Liver (tissue), 9 donors: ENCODE results near the gene PLA2G4E. TPM values are rescaled to one million over a fixed set of nuclear protein-coding genes. Genes with fewer than 3 reads are reported as not detected.

Experiments
- DNase-seq: peaks from one replicate; pipeline ENCODE4 v3.0.0-alpha.2; 2017; ENCODE audit warnings: low spot score
- H3K27ac ChIP-seq, 2 donors: one replicate each; pipeline ENCODE4 v1.7.0; 2013; ENCODE audit warnings: inconsistent platforms in 2 of 2, low read length in 2 of 2, control low read depth in 1 of 2, low read depth in 1 of 2, mild to moderate bottlenecking in 1 of 2
- H3K27me3 ChIP-seq, 4 donors: one replicate each; pipeline versions ENCODE4 v1.6.1 to v1.7.0; 2013; ENCODE audit warnings: low read length in 3 of 4, inconsistent platforms in 1 of 4, mild to moderate bottlenecking in 1 of 4, moderate library complexity in 1 of 4; ENCODE audit not compliant: control insufficient read depth in 4 of 4, insufficient read depth in 4 of 4
- H3K36me3 ChIP-seq, 4 donors: one replicate each; pipeline versions ENCODE4 v1.6.1 to v1.7.0; 2013; ENCODE audit warnings: low read length in 3 of 4, mild to moderate bottlenecking in 3 of 4, low read depth in 1 of 4, moderate library complexity in 1 of 4; ENCODE audit not compliant: control insufficient read depth in 4 of 4, insufficient read depth in 3 of 4
- H3K4me1 ChIP-seq, 4 donors: one replicate each; pipeline versions ENCODE4 v1.6.1 to v1.7.0; 2013; ENCODE audit warnings: low read length in 3 of 4, mild to moderate bottlenecking in 3 of 4, moderate library complexity in 1 of 4; ENCODE audit not compliant: control insufficient read depth in 4 of 4, insufficient read depth in 4 of 4
- H3K4me3 ChIP-seq, 3 donors: one replicate each; pipeline versions ENCODE4 v1.6.1 to v1.7.0; 2013; ENCODE audit warnings: low read length in 3 of 3, control low read depth in 1 of 3, low read depth in 1 of 3, mild to moderate bottlenecking in 1 of 3
- H3K9ac ChIP-seq, 2 donors: one replicate each; pipeline ENCODE4 v1.7.0; 2013; ENCODE audit warnings: low read length in 2 of 2, mild to moderate bottlenecking in 2 of 2, moderate library complexity in 2 of 2, control low read depth in 1 of 2, low read depth in 1 of 2
- H3K9me3 ChIP-seq, 4 donors: one replicate each; pipeline versions ENCODE4 v1.6.1 to v1.7.0; 2013; ENCODE audit warnings: low read length in 3 of 4; ENCODE audit not compliant: control insufficient read depth in 4 of 4
- FOXA2 ChIP-seq: IDR thresholded peaks from 2 replicates; pipeline ENCODE4 v1.6.1; 2016; ENCODE audit warnings: antibody characterized with exemption
- GABPA ChIP-seq, 2 donors: IDR thresholded peaks in 1 of 2; conservative IDR thresholded peaks in 1 of 2; 2 replicates each; pipeline ENCODE4 v1.6.1; 2016; ENCODE audit warnings: antibody characterized with exemption in 2 of 2, mild to moderate bottlenecking in 1 of 2, moderate library complexity in 1 of 2
- HNF4A ChIP-seq, 2 donors: conservative IDR thresholded peaks; 2 replicates each; pipeline ENCODE4 v1.6.1; 2016; ENCODE audit warnings: antibody characterized with exemption in 2 of 2, mild to moderate bottlenecking in 2 of 2
- HNF4G ChIP-seq: IDR thresholded peaks from 2 replicates; pipeline ENCODE4 v1.6.1; 2016; ENCODE audit warnings: antibody characterized with exemption
- TAF1 ChIP-seq: conservative IDR thresholded peaks from 2 replicates; pipeline ENCODE4 v1.6.1; 2016; ENCODE audit warnings: antibody characterized with exemption, mild to moderate bottlenecking
- YY1 ChIP-seq: IDR thresholded peaks from 2 replicates; pipeline ENCODE4 v1.6.1; 2016; ENCODE audit warnings: antibody characterized with exemption, mild to moderate bottlenecking
- WGBS: extraction: QIAGEN DNeasy Blood & Tissue Kit; methylation state at CpG from one replicate; pipeline ENCODE4 v1.1.7; 2013; 5-methylcytosine and 5-hydroxymethylcytosine counted together
- polyA plus RNA-seq, 2 donors: library from polyadenylated mRNA; stranded (reverse) in 1 of 2; unstranded in 1 of 2; fragments of 200-250 nt in 1 of 2; fragments of >200 nt in 1 of 2; fragmentation: Nextera tagmentation in 1 of 2; extraction: Ambion mirVana in 1 of 2; gene quantifications; one replicate each; pipeline versions ENCODE4 v1.2.1 to v1.2.3, GENCODE V29; 2013 to 2015
- total RNA-seq, 2 donors: library from RNA; depleted of rRNA; stranded (reverse); fragments of >200 nt; gene quantifications; one replicate each; pipeline ENCODE4 v1.2.3, GENCODE V29; 2014
- TF ChIP-seq, protein P1 (sequence below): IDR thresholded peaks from 2 replicates; pipeline ENCODE4 v1.6.1; 2016; ENCODE audit warnings: antibody characterized with exemption
- TF ChIP-seq, protein P2 (sequence below): fragments of 150-350 bp; IDR thresholded peaks from 2 replicates; pipeline ENCODE4 v1.5.1; 2017; ENCODE audit warnings: improper control_type of control experiment, low read depth, low read length; ENCODE audit not compliant: missing input control
- TF ChIP-seq, protein P3 (sequence below): IDR thresholded peaks from 2 replicates; pipeline ENCODE4 v1.6.1; 2016; ENCODE audit warnings: antibody characterized with exemption
- donor health status: healthy.
- donor health status: healthy.
- donor health status: healthy.
- donor health status: healthy.
- donor health status: healthy.

PLA2G4E gene
- total and polyA plus RNA-seq, 4 donors, result not detected

DNA sequence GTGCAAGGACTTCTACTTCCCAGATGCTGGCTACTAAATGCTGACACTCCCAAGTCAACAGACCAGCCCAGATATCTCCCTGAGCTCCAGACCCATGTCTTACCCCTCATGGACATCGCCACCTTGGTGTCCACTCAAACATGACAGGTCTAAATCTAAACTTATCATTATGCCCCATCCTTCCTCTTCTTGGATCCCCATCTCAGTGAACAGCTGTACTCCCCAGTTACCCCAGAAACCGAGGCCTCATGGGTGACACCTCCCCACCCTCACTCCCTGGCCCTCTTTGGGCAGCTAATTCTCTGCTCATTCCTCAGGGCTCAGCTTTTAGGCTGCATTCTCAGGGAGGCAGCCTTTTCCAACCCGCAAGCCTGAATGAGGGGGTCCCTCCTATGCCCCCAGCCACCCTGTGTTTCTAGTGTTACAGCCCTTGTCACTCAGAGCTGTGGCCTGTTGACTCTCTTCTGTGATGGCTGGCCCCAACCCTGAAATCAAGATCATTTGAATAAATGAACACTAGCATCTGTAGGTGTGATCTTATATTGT lies 53.8 kb downstream of the PLA2G4E start:
- Histone ChIP-seq H3K9ac (no peak overlapping the region), H3K4me1 (peaks cover 6 to 33% (median 12%) of the 10 kb centered on the region in 4 donors), H3K4me3 (no peak overlapping the region), H3K36me3 (no peaks in the 10 kb centered on the region), H3K27me3 (no peaks in the 10 kb centered on the region), H3K9me3 (no peaks in the 10 kb centered on the region), H3K27ac (no peak overlapping the region)
- 93% methylated on average over 3 of the region's 3 CpGs for WGBS
- TF ChIP-seq TAF1 (no peak), HNF4G (no peak)
- TF ChIP-seq, protein P1, sequence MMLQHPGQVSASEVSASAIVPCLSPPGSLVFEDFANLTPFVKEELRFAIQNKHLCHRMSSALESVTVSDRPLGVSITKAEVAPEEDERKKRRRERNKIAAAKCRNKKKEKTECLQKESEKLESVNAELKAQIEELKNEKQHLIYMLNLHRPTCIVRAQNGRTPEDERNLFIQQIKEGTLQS, result no peak
- TF ChIP-seq, protein P2, sequence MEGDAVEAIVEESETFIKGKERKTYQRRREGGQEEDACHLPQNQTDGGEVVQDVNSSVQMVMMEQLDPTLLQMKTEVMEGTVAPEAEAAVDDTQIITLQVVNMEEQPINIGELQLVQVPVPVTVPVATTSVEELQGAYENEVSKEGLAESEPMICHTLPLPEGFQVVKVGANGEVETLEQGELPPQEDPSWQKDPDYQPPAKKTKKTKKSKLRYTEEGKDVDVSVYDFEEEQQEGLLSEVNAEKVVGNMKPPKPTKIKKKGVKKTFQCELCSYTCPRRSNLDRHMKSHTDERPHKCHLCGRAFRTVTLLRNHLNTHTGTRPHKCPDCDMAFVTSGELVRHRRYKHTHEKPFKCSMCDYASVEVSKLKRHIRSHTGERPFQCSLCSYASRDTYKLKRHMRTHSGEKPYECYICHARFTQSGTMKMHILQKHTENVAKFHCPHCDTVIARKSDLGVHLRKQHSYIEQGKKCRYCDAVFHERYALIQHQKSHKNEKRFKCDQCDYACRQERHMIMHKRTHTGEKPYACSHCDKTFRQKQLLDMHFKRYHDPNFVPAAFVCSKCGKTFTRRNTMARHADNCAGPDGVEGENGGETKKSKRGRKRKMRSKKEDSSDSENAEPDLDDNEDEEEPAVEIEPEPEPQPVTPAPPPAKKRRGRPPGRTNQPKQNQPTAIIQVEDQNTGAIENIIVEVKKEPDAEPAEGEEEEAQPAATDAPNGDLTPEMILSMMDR, result no peak
- TF ChIP-seq, protein P3, sequence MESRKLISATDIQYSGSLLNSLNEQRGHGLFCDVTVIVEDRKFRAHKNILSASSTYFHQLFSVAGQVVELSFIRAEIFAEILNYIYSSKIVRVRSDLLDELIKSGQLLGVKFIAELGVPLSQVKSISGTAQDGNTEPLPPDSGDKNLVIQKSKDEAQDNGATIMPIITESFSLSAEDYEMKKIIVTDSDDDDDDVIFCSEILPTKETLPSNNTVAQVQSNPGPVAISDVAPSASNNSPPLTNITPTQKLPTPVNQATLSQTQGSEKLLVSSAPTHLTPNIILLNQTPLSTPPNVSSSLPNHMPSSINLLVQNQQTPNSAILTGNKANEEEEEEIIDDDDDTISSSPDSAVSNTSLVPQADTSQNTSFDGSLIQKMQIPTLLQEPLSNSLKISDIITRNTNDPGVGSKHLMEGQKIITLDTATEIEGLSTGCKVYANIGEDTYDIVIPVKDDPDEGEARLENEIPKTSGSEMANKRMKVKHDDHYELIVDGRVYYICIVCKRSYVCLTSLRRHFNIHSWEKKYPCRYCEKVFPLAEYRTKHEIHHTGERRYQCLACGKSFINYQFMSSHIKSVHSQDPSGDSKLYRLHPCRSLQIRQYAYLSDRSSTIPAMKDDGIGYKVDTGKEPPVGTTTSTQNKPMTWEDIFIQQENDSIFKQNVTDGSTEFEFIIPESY, result no peak
- no peak for DNase-seq

DNA sequence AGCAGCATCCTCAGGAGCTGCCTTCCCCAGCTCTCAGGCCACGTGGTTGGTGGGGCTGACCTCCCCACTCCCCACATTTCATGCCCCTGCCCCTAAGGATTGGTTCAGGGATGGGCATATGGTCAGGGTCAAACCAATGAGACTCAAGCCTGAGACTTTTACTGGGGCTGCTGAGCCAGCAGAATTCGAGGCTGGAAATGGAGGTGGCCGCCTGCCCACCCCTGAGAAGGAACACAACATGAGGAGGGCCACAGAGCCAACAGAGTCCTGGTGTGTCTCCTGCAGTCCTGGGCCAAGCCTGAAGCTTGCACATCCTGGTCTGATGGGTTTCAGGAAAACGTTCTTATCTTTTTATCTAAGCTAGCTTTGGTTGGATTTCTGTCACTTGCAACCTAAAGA lies 54.4 kb downstream of the PLA2G4E start:
- H3K9me3 ChIP-seq, result no peaks in the 10 kb centered on the region
- no peak overlapping the region for H3K9ac ChIP-seq
- no peaks in the 10 kb centered on the region for H3K36me3 ChIP-seq
- TF ChIP-seq GABPA (IDR thresholded peaks at IDR 0.05 in 1 of 2, conservative IDR thresholded peaks at IDR 0.05 in 1 of 2) (no peak), YY1 (no peak), HNF4A (conservative IDR thresholded peaks at IDR 0.05) (no peak), HNF4G (no peak), FOXA2 (no peak)
- TF ChIP-seq, protein P2, result no peak
- TF ChIP-seq, protein P1, result no peak
- no peak for DNase-seq
- H3K4me1 ChIP-seq, result peaks cover 6 to 37% (median 11%) of the 10 kb centered on the region in 4 donors
- 81% methylated on average over 4 of the region's 4 CpGs for WGBS
- no peaks in the 10 kb centered on the region for H3K27me3 ChIP-seq
- H3K27ac ChIP-seq, result no peak overlapping the region
- H3K4me3 ChIP-seq, result no peak overlapping the region
